Gastrocnemius medialis (tissue), 4 donors: ENCODE data around the gene CRTC2. TPM values are rescaled to one million over a fixed set of nuclear protein-coding genes. Genes with fewer than 3 reads are reported as not detected.
"Not testable (repeated sequence)": the region's sequence is repeated elsewhere in the genome, so short reads cannot be mapped to it uniquely, and the experiment has no call there.

Source experiments
- ATAC-seq, 2 donors: fragments of 150-250 bp; one replicate each; pipeline ENCODE4 v1.9.1; 2016
- DNase-seq, 2 donors: peaks; one replicate each; pipeline ENCODE4 v3.0.0-alpha.2; 2019
- H3K27ac ChIP-seq, 4 donors: fragments of 200-600 bp; sonication (generic); 1 replicate in 1 of 4; 2 replicates in 3 of 4; pipeline ENCODE4 v1.5.1; 2016 to 2018; ENCODE audit warnings: mild to moderate bottlenecking in 2 of 4, moderate library complexity in 1 of 4
- H3K27me3 ChIP-seq, 3 donors: fragments of 200-600 bp; sonication (generic) in 2 of 3; 1 replicate in 1 of 3; 2 replicates in 2 of 3; pipeline versions ENCODE4 v1.5.1 to v1.6.0; 2016 to 2019; ENCODE audit warnings: mild to moderate bottlenecking in 1 of 3, moderate library complexity in 1 of 3
- H3K36me3 ChIP-seq, 2 donors: fragments of 200-600 bp; sonication (generic) in 1 of 2; one replicate each; pipeline ENCODE4 v1.5.1; 2017 to 2018
- H3K4me1 ChIP-seq, 2 donors: fragments of 200-600 bp; sonication (generic) in 1 of 2; one replicate each; pipeline ENCODE4 v1.5.1; 2016 to 2017; ENCODE audit warnings: mild to moderate bottlenecking in 2 of 2
- H3K4me3 ChIP-seq, 4 donors: fragments of 200-600 bp; sonication (generic) in 3 of 4; 1 replicate in 1 of 4; 2 replicates in 3 of 4; pipeline ENCODE4 v1.5.1; 2016 to 2019; ENCODE audit warnings: mild to moderate bottlenecking in 2 of 4
- H3K9me3 ChIP-seq, 3 donors: fragments of 200-600 bp; sonication (generic) in 2 of 3; 1 replicate in 1 of 3; 2 replicates in 2 of 3; pipeline ENCODE4 v1.5.1; 2016 to 2019
- CTCF ChIP-seq, 5 experiments: fragments of 450-650 bp in 3 of 5; fragments of 200-600 bp in 2 of 5; sonication (generic) in 2 of 5; IDR thresholded peaks in 4 of 5; conservative IDR thresholded peaks in 1 of 5; 1 replicate in 4 of 5; 2 replicates in 1 of 5; pipeline ENCODE4 v1.5.1; 2016 to 2019; ENCODE audit warnings: antibody characterized with exemption in 5 of 5, mild to moderate bottlenecking in 3 of 5, moderate library complexity in 3 of 5
- POLR2A ChIP-seq, 2 donors: fragments of 450-650 bp; IDR thresholded peaks; one replicate each; pipeline ENCODE4 v1.6.1; 2017; ENCODE audit warnings: antibody characterized with exemption in 2 of 2, mild to moderate bottlenecking in 2 of 2, moderate library complexity in 2 of 2
- in situ Hi-C, 4 donors: fragments of 200-750 bp; cut with MboI; loops; one replicate each; pipeline versions ENCODE4 v1.15.0 to v1.8.0; 2017; ENCODE audit warnings: low sequenced_read_pairs in 4 of 4
- intact Hi-C: fragments of 100-400 bp; cut with DNase I; formaldehyde crosslinking; loops from one replicate; pipeline ENCODE4 v1.15.1; 2023; ENCODE audit warnings: low total_unique reads
- total RNA-seq, 4 donors: library from RNA; depleted of rRNA; stranded (reverse); fragments of >200 nt; gene quantifications; one replicate each; pipeline versions ENCODE4 v1.1.0 to v1.2.3, GENCODE V29; 2016

CRTC2 gene
- total RNA-seq, result 10 to 100 TPM; 17.4 to 27.1 (median 23.3) TPM

- TF ChIP-seq CTCF (IDR thresholded peaks at IDR 0.05 in 4 of 5, conservative IDR thresholded peaks at IDR 0.05 in 1 of 5) (no peak), POLR2A (IDR thresholded peaks at IDR 0.05) (peak; percentile 82 to 83)
- no peaks in the 10 kb centered on the region for H3K27me3 ChIP-seq
- H3K27ac ChIP-seq, result peak within 1 kb of the TSS; percentile 91 to 98 (median 94)
- DNase-seq (peak; percentile 99), ATAC-seq (peak; percentile 81 to 88)
- in situ Hi-C loops (no loop called here), intact Hi-C loops (loop anchor here (1.0 kb wide), 2 partner anchors 12 to 35 kb away; partner anchors contain the start of gene DENND4B)
- peaks cover 69 to 72% of the 10 kb centered on the region in 2 donors for H3K4me1 ChIP-seq
- no peaks in the 10 kb centered on the region for H3K9me3 ChIP-seq
- H3K4me3 ChIP-seq, result peak within 1 kb of the TSS; percentile 88 to 100 (median 98)
- H3K36me3 ChIP-seq, result peaks cover 0 to 2% of the 10 kb centered on the region in 2 donors
These were observed at the start of gene CRTC2 for GRCh38 chr1:153958111-153958960. TSS of gene CRTC2 (minus strand) at chr1:153958612. CDS start at chr1:153958497, 115 bp downstream.

GRCh38 chr1:154006136-154006535 is 47.7 kb upstream of the CRTC2 start:
- Histone ChIP-seq H3K27me3 (no peaks in the 10 kb centered on the region), H3K4me1 (no peaks in the 10 kb centered on the region), H3K36me3 (no peaks in the 10 kb centered on the region), H3K4me3 (no peak overlapping the region), H3K9me3 (no peaks in the 10 kb centered on the region), H3K27ac (no peak overlapping the region)
- ATAC-seq (no peak), DNase-seq (no peak)
- intact Hi-C loops, result no loop called here
- in situ Hi-C loops, result loop anchor here in 2 of 4 donors (25.0 kb wide), 2 partner anchors 306 to 644 kb away; partner anchors contain the start of genes AQP10 (in 1 of the 2) and S100A9 (in 1 of the 2)
- no peak for TF ChIP-seq POLR2A (IDR thresholded peaks at IDR 0.05)
- TF ChIP-seq CTCF (IDR thresholded peaks at IDR 0.05 in 4 of 5, conservative IDR thresholded peaks at IDR 0.05 in 1 of 5), result no peak

GRCh38 chr1:154000420-154000819 is 42.0 kb upstream of the CRTC2 start:
- TF ChIP-seq POLR2A (IDR thresholded peaks at IDR 0.05) (no peak), CTCF (IDR thresholded peaks at IDR 0.05 in 4 of 5, conservative IDR thresholded peaks at IDR 0.05 in 1 of 5) (no peak)
- in situ Hi-C loops (loop anchor here in 2 of 4 donors (25.0 kb wide), 2 partner anchors 312 to 638 kb away; partner anchors contain the start of genes AQP10 (in 1 of the 2) and S100A9 (in 1 of the 2)), intact Hi-C loops (no loop called here)
- Histone ChIP-seq H3K36me3 (no peaks in the 10 kb centered on the region), H3K9me3 (no peaks in the 10 kb centered on the region), H3K27ac (no peak overlapping the region), H3K4me3 (no peak overlapping the region), H3K27me3 (no peaks in the 10 kb centered on the region), H3K4me1 (no peaks in the 10 kb centered on the region)
- no peak for ATAC-seq
- DNase-seq, result no peak

GRCh38 chr1:153996882-153997281 is 38.5 kb upstream of the CRTC2 start:
- in situ Hi-C loops (loop anchor here (10.0 to 25.0 kb wide), 5 partner anchors 278 to 485 kb away; partner anchors contain the start of genes ILF2 (in 2 of the 4), SNAPIN (in 2 of the 4), HAX1 (in 1 of the 4) and NPR1 (in 1 of the 4)), intact Hi-C loops (loop anchor here (10.0 kb wide), 1 partner anchor 188 kb away; no protein-coding TSS in a partner anchor)
- H3K4me3 ChIP-seq, H3K27me3 ChIP-seq, H3K9me3 ChIP-seq, H3K27ac ChIP-seq, DNase-seq, ATAC-seq: not testable (repeated sequence)
- Histone ChIP-seq H3K4me1 (peaks cover 11 to 19% of the 10 kb centered on the region in 2 donors), H3K36me3 (peaks cover 0 to 27% of the 10 kb centered on the region in 2 donors)

- Histone ChIP-seq H3K9me3 (no peaks in the 10 kb centered on the region), H3K36me3 (peaks cover 0 to 33% of the 10 kb centered on the region in 2 donors), H3K27me3 (no peaks in the 10 kb centered on the region), H3K27ac (no peak overlapping the region), H3K4me3 (no peak overlapping the region), H3K4me1 (peaks cover 17 to 26% of the 10 kb centered on the region in 2 donors)
- DNase-seq, result no peak
- TF ChIP-seq CTCF (IDR thresholded peaks at IDR 0.05 in 4 of 5, conservative IDR thresholded peaks at IDR 0.05 in 1 of 5) (no peak), POLR2A (IDR thresholded peaks at IDR 0.05) (no peak)
- no peak for ATAC-seq
- intact Hi-C loops, result loop anchor here (10.0 kb wide), 1 partner anchor 189 kb away; no protein-coding TSS in a partner anchor
- in situ Hi-C loops, result loop anchor here (10.0 to 25.0 kb wide), 5 partner anchors 279 to 483 kb away; partner anchors contain the start of genes ILF2 (in 2 of the 4), SNAPIN (in 2 of the 4), HAX1 (in 1 of the 4) and NPR1 (in 1 of the 4)
These were observed 37.2 kb upstream of the CRTC2 start for GRCh38 chr1:153995640-153996039.
